HUDEP-2 (cell line): ENCODE data around the gene VSX2.

Source experiments
- DNase-seq, 76 experiments: peaks; one replicate each; lab custom pipeline; 2025; ENCODE audit not compliant: unreplicated experiment in 76 of 76; lab: John Stamatoyannopoulos, UW

The VSX2 gene

DNA sequence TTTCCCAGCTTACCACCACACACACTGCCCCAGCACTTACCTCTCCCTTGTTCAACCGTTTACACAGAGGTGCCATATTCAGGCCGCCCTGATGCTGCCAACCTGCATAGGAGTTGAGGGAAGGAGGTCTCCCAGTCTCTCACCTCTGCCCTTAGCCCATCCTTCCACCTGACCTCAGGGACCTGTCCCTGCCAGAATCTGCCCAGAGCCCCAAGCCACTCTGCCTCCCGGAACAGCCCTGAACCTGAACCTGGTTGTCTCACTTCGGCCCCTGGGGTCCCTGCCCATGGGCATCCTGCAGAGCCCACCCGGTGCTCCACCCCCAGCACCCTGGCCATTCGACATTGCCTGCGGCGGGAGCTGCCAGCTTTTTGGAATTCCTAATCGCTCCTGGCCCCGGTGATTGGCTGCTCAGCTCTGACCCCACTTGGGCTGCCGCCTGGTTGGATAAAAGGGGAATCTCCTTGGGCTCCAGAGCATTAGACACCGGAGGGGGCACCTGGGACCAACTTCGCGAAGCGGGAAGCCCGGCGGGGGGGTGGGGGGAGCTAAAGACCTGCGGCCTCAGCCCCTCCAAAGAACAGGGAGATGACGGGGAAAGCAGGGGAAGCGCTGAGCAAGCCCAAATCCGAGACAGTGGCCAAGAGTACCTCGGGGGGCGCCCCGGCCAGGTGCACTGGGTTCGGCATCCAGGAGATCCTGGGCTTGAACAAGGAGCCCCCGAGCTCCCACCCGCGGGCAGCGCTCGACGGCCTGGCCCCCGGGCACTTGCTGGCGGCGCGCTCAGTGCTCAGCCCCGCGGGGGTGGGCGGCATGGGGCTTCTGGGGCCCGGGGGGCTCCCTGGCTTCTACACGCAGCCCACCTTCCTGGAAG is at the start of gene VSX2:
VSX2 (plus strand) TSS at position 476 of the 874 bp plus-strand sequence; CDS start at position 589, 113 bp downstream.
- no peak for DNase-seq

DNA sequence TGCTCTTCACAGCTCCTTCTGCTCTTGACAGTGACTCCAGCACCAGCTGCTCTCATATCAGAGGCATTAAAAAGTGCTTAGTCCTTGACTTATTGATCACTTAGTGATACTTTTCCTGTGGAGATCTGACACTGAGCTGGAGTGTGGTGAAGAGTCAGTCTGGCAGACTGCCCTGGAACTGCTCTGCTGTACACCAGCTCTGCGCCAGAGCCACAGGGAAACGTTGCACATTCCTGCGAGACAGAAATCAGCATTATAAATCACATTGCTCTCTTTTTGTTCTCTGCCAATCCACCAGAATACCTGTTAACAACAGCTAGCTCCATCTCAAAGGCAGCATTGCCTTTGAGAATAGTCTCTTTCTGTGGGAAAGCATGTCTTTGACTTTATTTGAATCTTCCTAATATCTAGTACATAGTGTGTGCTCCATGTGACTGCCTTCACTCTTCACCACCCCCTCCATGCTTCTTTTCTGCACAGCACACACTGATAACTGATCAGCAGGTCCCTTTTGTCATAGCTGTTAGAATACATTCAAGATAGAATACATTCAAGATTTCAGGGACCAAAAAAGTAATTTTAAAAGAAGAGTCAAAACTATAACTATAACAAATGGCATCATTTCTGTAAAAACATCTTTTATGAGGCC is 48.2 kb upstream of the VSX2 start:
- DNase-seq: no peak

DNA sequence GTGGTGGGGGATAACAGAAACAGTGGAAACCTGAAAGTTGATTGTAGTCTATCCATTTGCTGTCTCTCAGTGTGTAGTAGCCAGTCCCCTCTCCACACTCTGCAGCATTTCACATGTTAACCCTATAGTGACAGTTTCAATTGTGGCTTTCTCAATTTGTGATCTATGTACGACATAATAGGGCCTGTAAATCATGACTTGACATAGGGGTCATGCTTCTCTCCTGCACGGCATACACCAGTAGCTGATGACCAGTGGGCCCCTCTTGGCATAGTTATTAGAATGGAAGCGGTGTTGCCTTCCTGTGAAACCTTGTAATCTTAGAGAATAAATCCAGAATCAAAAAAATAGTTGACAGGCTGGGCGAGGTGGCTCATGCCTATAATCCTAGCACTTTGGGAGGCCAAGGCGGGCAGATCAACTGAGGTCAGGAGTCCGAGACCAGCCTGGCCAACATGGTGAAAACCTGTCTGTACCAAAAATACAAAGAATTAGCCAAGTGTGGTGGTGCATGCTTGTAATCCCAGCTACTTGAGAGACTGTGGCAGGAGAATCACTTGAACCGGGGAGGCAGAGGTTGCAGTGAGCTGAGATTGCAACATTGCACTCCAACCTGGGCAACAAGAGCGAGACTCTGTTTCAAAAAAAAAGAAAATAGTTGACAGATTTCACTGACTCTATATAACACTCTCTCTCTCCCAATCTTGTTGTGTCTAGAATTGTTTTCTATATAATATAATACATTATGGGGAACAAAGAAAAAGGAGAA is 44.6 kb upstream of the VSX2 start:
- no peak for DNase-seq

DNA sequence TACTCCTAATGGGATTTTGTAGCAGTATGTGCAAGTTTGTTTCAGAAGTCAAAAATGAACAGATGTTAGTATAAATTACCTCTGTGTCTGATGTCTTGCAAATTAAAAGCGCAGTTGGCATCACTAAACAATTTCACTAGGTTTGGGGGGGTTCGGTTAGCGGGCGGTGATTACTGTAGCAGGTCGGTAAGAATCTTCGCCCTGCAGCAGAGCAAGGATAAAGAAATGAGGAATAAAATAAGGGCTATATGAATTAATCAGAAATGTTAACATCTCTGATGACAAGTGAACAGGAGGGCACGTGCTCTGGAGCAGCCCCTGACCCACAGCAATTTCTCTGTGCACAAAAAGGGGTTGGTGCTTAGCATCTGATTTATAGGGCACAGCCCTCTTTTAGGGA is 43.6 kb upstream of the VSX2 start:
- DNase-seq: no peak

DNA sequence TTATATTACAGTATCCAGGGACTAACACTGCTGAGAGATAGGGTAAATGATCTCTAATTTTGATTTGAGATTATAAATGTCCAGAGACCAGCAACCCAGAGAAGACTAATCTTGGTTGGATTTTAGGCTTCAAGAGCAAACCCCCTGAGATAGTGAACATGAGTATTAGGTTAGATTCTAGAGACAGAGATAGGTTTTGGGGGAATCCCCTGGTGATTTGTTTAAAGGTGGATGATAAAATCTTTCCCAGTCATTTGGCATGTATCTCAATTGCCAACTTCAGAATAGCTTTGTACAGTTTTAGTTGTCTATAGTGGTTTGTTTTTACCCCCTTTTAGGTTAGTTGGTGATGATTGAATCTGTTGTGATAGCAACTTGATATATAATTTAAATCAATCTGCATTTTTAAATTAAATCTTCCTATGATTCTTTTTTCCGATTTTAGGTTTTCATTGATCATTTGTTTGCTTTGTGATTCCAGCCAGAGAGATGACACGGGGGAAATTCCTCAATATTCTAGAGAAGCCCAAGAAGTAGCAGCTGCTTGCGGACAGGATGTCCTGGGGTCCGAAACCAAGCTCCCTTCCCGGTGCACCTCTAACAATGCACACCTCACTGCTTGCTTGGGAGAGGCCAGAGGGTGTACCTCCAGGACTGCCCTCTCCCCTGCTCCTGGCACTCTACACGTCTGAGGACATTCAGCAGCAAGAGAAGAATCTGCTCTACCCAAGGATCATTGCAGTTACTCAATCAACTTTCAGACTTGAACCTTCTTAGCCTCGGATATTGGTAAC is 40.6 kb upstream of the VSX2 start:
- no peak for DNase-seq

DNA sequence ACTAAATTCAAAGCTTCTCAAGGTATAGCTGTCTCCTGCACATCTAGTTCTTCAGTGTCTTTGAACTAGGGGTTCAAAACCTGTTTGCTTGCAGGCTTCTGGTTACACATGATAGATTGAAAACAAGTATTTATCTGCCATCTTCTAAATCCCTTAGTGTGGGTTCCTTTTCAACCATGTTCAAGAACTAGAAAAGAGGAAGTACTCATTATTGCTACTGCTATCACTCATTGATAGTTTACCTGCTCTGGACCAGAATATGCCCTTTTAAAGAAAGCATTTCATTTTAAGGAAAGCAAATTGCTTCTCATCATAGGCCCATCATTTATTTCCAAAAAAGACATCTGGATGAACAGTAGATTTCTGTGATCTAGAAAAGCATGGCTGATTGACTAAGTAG is 37.1 kb upstream of the VSX2 start:
- DNase-seq: no peak

DNA sequence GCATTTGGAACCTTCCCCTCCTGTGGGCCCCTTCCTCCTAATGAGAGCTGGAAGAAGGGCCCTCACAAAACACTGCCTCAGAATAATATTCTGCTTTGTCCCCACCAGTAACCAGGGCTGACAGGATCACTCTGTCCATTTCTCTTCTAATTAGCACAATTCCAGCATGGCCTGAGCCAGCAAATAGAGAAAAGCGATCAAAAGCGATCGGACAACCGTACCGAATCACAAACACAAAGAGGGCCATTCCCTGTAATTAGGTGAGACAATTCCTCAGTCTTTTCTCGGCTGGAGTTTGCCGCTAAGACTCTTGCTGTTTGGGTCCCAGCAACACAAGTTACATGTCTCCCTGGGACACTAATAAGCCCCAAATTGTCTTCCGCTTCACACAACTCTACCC is 35.6 kb upstream of the VSX2 start:
- no peak for DNase-seq

DNA sequence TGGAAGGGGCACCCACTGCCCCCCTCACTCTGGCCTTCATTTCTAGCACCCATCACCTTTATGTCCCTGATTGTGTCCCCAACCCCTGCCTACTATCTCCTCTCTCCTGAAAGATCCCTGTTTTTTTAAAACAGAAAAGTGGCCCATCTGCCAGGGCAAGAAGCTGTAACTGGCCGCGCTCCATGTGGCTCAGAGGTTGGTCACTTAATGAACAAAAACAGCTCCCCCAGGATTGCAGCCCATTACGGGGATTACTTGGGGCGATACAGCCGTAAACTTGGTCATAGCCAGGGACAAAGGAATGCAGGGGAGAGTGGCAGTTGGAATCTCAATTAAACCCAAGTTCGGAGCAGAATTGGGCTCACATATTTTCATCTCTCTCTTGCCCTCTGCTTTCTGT is 34.8 kb upstream of the VSX2 start:
- no peak for DNase-seq

DNA sequence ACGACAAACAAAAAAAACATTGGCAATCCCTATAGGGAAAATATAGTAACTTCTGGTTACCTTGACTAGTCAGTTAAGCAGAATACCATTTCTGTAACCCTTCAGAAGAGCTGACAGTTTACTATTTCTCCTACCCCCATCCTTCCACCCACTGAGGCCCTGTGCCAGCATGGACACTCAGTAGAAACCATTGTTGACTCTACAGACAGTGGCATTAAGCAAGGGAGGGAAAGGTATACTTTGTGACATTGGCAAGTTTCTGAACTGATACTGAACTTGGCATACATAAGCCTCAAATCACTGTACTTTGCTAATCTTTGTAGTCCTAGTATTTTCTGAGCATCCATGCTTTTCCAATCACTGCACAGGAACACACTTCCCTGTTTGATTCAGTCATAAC is 33.4 kb upstream of the VSX2 start:
- no peak for DNase-seq

DNA sequence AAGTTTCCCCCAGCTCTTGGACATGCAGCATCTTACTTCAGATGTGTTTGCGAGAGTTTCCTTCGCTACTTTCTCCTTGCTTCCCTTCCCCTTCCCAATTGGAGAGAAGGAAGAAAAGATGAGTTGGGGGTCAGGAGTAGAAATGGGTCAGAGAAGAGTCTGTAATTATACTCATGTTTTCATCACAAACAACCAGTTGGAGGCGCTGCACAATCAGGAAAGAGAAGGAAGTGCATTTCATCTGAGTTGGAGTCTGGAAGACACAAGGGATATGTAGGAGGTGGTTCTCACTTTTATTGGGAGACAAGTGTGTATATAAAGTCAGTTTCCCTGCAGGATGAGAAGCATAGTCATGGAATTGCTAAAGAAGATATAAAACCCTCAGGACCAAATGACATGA is 31.3 kb upstream of the VSX2 start:
- peak in 1 of 76 experiments; percentile 9 for DNase-seq

DNA sequence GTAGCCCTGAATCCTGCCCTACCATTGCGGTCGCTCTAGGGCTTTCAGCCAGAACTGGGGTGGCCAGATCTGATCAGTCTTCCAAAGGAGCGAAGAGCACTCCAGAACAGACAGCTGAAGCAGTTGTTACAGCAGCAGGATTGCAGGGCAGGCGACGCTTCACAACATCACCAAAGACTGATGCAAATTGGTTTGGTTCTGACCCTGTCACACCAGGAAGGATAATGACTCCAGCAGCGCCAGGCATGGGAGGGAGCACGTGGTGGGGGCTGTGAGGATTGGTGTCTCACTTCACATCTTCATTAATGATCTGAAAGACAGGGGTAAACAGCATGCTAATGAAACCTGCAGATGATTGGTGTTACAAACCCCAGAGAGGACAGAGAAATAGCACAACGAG is 30.6 kb upstream of the VSX2 start:
- no peak for DNase-seq

DNA sequence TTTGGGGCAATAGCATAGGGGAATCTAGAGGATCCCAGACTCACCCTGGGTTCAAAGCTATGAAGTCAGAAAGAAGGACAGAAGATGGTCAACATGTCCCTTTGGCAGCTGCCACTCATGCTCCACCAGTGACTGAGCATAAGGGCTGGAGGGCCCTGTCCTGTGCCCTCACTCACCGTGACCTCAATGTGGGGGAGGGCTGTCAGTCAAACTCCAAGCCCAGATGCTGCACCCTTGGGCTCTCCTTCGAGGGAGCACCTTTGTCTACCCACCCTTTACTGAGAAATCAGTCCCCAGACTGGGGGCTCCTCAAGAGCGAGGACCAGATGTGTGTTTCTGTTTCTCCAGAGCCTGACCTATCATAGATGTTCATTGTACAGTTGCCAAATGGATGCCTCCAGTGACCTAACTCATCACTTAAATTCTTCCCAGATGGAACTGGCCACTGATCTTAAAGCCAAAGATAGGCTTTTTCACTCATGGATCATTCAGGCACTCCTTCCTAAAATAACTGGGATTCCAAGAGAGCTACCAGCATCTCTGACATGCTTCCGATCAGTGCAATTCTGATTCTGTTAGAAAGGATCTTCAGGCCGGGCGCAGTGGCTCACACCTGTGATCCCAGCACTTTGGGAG is 27.2 kb upstream of the VSX2 start:
- DNase-seq: no peak

DNA sequence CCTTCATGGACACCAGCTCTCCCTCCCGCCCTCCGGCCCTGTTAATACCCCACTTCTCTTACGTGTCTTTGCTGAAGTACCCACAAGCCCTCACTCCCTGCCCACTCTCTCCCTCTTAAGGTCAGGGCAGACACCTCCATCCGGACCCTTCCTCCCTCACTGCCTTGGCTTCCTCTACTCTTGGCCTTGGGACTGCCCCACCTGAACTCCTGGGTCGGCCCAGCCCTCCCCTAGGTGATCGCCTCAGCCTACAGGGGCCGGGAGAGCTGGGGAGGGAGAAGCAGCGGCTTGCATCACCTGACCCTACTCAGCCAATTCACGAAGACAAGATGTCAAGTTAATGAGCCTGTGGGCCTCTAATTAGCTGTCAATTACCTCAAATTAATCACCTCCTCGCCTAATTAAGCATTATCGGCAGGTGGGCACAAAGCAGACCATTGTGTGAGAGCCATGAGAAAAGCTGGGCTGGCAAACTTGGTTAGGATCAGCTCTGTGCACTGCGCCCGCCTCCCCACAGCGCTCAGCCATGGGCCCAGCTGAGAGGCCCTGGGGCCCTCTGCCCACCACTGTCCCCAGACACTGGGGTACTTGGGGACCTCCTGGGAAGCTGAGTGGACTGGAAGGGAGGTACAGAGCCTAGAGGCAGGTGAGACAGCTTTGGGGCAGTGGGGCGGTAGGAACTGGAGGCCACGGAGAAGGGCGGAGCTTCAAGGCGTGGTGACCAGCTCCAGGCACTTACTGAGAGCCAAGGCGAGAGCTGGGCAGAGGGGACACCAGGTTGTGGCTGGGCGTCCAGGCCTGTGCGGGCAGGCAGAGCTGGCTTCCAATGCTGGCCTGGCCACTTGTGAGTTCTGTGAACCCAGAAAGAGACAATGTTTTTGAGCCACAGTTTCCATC is 25.1 kb upstream of the VSX2 start:
- no peak for DNase-seq

DNA sequence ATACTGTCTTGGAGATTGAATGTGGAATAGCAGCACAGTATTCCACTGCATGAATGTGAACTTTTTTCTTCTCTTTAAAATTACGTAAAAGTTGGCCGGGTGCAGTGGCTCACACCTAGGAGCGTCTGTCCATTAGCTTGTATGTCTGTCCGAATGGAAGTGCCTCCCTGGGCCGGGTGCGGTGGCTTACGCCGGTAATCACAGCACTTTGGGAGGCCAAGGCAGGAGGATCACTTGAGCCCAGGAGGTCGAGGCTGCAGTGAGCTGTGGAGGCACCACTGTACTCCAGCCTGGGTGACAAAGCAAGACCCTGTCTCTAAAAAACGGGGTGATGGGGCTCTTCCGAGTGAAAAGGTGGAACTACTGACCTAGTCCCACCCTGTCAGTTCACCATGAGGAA is 22.6 kb upstream of the VSX2 start:
- no peak for DNase-seq

DNA sequence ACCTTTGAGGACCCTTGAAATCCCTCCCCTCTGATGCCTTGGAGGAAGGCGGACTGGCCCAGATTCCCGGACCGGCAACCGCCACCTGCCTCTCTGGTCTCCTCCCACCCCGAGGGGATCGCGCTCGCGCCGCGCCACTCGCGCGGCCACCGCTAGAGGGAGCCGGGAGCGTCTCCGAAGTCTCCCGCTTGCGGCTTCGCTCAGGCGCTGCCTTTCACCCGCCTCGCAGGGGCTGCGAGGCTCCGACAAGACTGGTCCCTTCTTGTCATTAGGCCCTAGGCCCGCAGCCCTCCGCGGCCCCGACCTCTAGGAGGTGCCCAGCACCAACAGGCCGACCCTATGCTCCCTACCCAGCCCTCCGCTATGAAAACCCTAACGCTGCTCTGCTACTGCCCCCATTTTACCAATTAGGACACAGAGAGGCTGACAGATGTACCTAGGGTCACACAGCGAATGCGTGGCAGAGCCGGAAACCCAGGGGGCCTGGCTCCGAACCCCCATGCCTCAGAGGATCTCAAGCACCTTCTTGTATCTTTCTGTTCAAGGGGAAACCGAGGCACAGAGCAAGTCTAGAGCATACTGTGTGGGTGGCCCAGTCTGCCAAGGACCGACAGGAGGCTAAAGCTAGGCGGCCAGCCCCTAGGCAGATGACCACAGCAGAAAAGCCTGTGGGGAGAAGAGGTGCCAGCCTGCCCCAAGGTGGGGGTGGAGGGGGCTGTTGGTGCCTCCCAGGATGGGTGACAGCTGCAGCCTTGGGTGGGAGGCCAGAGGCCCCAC is 21.4 kb upstream of the VSX2 start:
- peak in 61 of 76 experiments; percentile 7 to 74 (median 41) for DNase-seq

DNA sequence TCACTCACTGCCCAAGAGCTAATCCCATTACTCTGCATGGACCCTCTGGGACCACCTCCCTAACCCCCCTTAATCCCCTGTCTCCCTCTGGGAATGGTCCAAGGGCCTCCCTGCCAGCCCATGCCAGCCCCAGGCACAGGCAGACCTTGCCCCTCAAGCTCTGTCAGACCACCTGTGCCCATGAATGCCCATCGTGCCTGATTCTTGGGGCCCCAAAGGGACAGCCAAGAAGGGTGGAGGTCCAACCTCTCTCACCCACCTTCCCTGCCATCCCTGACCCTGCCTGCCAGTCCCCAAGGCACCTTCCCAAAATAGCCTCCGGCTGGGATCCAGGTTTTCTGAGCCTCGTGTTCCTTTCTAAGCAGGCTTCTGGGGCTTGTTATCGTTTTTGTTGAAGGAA is 20.8 kb upstream of the VSX2 start:
- DNase-seq: no peak

DNA sequence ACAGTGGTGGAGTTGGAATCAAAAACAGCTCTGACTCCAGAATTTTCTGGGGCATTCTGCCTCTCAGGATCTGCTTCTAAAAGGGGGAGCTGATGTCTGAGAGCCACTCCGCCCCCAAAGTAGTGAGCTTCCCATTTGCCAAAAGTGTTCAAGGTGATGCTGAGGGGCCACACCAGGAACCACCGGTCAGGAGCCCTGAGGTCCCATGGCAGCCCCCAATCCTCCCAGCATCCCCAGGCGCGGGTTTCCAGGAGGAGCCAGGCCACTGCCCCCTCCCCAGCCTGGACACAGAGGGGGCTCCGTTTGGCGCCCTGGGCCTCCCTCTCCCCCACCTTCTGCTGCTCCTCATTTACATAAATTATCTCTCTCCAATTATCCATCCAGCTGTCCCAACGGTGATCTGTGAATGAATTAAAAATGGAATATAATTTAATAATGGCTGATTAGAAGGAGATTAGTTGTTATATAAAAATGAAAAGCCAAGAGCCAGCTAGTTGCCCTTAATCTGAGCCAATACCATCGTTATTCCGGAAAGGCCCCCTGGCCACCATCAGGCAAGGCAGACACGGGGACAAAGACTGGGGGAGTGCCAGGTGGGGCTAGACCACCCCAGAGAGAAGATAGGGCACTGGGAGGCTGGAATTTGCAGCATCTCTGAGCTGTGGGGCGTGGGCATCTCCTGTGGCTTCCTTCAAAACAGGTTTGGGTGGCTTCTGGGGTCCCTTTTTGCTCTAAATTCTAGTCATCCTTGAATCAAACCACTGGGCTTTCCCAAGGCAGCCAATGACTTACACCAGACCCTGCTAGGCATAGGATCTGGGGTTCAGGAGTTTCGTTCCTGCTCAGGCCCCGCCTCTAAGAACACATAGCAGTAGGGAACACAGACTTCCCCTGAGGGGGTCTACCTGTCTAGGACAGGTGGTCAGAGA is 19.7 kb upstream of the VSX2 start:
- no peak for DNase-seq
